ENCODE measurements around the gene MACROD2. TPM values are rescaled to one million over a fixed set of nuclear protein-coding genes. Genes with fewer than 3 reads are reported as not detected.

Gene MACROD2
- total RNA-seq, 1 donor from 2014 or later: 60.4 TPM

DNA sequence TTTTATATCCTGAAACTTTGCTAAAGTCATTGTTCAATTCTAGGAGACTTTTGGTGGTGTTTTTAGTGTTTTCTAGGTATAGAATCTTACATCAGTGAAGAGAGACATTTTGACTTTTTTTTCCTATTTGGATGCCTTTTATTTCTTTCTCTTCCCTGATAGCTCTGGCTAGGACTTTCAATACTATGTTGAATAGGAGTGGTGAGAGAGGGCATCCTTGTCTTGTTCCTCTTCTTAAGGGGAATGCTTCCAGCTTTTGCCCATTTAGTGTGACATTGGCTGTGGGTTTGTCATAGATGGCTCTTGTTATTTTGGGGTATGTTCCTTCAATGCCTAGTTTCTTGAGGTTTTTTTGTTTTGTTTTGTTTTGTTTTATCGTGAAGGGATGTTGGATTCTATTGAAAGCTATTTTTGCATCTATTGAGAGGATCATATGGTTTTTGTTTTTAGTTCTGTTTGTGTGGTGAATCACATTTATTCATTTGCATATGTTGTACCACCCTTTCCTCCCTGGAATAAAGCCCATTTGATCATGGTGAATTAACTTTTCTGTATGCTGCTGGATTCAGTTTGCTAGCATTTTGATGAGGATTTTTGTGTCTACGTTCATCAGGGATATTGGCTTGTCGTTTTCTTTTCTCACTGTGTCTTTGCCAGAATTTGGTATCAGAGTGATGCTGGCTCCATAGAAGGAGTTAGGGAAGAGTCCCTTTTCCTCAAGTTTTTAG, 882.1 kb downstream of the MACROD2 start:
- no peak for DNase-seq

DNA sequence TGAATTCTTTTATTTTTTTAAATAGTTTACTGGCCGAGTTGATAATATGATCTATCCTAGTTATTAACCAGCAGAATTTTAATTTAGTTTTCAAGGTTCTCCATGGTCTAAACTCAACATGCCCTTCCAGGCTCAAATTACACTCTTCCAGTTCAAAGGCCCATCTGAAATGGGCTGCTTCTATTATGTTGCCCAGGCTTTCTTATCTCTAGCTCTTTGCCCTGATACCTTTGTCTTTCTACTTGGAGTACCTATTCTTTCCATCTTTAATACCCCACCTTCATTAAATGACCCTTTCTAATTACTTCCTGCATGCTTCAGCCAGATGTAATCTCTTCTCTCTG, 883.3 kb downstream of the MACROD2 start:
- no peak for DNase-seq

DNA sequence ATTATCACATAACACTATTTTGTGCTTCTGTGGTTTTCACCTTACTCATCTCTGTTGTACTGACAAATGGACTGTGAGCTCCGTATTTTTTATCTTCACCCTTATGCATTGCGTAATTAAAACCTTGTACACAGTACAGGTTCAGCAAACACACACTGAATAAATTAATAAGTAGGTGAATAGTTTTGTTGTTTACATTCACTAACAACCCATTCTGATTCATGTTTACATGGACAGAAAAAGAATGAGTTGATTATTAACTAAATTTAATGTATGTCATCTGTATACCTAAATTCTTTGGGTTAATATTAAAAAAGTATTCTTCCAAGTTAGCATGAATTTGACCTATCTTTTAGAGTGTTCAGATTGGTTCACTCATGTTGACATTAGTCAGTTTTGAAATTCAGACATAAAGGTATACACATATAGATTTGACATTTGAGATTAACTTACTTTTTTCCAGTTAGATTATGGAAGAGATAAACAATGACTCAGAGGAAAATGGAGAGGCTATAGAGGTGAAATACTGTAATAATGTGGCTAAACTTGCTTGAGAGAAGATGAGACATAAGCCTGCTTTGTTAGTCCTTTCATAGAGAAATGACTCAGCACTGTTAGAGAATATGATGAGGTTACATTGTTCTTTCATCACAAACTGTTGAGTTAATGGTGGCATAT, 883.8 kb downstream of the MACROD2 start:
- no peak for DNase-seq

DNA sequence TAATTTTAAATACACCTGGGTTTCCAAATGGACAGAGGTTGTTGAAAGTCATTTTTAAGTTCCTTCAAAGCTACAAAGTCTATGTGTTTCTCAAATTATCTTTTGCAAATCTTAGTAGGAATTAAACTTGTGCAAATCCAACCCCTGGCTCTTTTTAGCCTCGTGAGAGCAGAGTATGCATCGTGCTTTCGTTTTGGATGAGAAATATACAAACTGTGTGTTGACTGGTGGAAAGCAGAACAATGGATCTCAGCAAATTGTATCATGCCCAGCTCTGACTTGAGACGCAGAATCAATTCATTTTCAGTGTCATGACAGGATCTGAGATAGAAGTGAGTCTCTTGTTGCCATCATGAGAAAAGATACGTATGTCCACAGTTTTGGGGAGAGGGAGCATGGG, 884.5 kb downstream of the MACROD2 start:
- no peak for DNase-seq

DNA sequence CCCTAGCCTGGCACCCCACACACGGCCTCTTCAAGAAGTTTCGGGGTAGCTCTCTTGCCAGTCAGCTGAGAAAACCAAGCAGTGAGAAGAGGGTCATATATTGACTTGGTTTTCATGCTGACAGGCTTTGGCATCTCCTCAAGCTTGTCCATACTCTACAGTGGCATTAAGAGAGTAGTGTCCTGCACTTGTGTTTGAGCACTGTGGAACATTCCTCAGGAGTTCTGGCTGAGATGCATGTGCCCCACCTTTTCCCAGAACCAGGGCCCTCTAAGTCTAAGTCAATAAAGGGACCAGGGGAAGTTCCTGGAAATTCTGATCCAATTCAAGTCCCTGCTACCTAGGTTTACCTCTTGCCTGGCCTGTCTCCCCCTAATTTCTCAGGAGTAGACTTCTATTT, 886.2 kb downstream of the MACROD2 start:
- DNase-seq: no peak

DNA sequence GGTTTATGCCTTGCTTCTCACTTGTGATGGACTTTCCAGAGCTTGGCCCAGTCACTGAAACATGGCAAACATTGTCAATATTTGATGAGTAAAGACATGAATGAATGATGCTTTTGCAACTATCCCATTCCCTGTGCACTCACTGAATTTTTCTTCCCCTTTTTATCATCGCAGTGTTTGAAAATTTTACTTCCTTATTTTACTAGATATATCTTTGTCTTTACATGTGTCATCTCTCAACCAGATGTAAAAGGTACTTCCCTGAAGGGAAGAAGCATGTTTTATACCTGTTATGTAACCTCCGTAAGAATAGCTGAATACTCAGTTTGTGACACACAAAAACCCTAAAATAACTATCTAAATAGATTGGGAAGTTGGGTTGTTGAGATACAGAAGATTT, 886.8 kb downstream of the MACROD2 start:
- DNase-seq: no peak

DNA sequence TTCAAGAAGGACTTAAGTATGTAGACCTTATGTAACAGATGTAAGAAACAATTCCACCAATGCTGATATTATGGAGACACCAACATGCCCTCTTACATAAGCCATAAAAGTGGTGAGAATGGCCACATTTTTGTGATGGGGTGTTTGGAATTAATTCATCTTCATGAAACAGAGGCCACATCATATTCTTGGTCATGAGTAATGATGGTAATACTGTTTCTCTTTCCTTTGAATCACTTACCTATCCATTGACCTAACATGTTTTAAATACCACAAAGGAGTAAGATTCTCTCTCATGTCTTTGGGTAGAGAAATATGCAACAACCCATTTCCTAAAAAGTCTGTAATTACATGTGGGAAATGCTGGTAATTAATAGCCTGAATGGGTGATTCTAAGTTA, 887.5 kb downstream of the MACROD2 start:
- no peak for DNase-seq

DNA sequence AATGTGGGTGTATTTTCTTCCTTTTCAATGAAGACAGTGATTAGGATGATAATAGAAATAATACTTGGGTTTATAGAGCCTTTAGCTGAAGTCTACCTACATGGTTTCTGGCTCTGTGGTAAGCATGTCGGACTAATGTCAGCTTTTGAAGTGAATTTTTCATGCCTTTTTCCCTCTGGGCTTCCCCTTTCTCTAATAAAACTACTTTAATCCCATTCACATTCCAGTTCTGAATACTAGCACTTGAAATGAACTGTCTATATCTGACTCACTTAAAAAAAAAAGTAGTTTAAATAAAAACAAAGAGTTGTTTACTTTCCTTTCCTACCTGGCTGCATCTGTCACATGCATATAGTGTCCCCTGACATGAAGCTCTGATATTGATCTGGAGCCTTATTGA, 888.0 kb downstream of the MACROD2 start:
- DNase-seq: no peak

DNA sequence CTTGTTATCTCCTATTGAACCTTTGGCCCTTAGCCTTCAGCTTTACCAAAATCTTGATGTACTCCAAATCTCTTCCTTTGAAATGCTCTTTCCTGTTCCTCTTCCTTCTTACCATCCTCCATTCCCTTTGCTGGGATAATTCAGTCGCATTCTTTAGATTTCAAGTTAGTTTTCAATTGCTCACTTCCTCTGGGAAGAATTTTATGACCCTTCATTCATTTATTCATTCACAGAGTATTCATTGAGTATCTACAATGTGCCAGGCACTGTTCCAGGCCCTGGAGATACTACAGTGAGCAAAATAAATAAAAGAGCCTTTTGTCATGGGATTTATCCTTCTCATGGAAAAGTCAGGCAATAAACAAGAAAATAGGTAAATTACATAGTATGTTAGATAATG, 890.3 kb downstream of the MACROD2 start:
- DNase-seq: no peak

DNA sequence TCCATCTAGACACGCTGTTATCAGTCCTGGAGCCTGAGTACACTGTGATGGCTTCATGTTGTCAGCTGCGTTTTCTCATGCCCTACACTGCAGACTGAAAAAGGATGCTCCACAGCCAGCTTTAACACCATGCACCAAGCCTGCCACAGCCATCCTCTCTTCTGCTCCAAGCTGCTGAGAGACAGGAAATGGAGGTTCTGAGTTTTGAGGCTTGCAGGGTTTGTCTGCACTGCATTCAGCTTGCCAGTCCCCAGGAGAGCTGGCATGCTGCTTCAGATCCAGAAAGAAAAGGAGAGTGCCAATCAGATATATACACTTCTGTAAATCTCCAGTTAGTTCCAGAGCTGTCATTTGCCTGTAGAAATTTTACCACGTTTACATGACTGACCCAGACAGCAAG, 892.8 kb downstream of the MACROD2 start:
- no peak for DNase-seq

DNA sequence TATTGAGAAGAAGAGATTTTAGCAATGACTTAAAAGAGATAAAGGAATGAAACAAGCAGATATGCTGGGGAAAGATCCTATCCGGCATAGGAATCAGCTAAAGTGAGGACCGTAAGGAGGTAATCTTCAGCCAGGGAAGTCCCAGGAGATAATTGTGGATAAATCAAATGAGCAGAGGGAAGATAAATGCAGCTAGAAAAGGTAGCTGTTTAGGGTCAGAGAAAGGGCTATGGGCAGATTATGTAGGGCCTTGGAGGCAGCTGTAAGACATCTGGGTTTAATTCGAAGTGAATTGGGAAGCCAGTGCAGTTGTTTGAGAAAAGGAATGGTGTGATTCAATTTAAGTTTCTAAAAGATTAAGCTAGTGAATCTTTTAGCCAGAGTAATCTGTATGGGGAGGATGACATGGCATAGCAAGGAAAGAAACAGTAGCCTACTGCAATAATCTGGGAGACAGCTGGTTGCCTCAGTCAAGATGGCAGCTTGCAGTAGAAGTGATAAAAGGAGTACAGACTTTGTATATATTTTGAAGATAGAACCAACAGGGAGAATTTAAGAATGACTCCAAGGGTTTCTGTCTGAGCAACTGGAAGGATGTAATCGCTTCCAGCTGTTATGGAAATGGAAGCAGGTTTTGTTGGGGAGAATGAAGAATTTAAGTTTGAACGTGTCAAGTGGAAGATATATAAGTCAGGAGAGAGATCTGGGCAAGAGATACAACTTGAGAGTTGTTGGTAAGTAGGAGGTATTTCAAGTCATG, 894.4 kb downstream of the MACROD2 start:
- DNase-seq: no peak

DNA sequence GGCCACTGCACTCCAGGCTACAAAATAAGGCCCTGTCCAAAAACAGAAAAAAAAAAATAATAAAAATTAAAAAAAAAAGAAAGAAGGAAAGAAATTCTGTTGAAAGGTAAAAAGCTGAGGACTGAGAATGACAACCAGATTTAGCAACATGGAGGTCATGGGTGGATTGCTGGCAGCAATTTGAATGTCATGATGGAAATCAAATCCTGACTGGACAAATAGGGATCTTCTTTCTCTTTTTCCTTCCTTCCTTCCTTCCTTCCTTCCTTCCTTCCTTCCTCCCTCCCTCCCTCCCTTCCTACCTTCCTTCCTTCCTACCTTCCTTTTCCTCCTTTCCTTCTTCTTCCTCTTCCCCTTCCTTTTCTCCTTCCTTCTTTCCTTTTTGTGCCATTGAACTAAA, 895.4 kb downstream of the MACROD2 start:
- no peak for DNase-seq

DNA sequence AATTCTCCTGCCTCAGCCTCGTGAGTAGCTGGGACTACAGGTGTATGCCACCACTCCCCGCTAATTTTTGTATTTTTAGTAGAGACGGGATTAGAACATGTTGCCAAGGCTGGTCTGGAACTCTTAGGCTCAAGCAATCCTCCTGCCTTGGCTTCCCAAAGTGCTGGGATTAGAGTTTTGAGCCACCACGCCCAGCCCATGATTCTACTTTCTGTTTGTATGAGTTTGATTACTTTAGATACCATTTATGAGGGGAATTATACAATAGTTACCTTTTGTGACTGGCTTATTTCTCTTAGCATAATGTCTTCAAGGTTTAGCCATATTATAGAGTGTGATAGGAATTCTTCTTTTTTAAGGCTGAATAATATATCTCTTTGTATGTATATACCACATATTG, 897.5 kb downstream of the MACROD2 start:
- no peak for DNase-seq

DNA sequence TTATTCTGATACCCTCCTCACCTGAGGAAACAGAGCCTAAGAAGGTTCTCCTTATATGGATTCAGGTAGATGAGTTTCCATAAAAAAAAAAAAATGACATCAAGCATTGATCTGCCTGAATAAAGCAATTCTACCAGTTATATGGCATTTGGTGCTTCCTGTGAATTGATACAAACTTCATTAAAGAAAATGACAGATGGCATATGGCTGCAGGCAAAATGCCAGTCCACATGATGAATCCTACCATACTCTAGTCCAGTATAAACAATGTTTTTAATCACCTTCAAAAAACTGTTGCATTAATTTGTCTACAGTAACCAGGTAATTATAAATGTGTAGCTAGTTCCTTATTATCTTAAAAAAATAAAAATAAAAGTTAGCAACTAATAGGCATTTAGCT, 901.3 kb downstream of the MACROD2 start:
- no peak for DNase-seq

DNA sequence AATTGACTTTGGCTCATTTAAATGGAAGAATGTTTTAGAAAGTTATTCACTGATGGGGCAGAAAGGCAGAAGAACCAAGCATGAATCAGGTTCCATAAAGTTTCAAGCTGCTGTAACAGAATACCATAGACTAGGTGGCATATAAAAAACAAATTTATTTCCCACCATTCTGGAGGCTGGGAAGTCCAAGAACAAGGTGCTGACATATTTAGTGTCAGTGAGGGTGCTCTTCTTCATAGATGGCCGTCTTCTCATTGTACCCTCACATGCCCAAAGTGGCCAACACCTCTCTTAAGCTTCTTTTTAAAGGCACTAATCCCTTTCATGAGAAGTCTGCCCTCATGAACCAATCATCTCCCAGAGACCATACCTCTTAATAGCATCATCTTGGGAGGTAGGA, 902.3 kb downstream of the MACROD2 start:
- no peak for DNase-seq

DNA sequence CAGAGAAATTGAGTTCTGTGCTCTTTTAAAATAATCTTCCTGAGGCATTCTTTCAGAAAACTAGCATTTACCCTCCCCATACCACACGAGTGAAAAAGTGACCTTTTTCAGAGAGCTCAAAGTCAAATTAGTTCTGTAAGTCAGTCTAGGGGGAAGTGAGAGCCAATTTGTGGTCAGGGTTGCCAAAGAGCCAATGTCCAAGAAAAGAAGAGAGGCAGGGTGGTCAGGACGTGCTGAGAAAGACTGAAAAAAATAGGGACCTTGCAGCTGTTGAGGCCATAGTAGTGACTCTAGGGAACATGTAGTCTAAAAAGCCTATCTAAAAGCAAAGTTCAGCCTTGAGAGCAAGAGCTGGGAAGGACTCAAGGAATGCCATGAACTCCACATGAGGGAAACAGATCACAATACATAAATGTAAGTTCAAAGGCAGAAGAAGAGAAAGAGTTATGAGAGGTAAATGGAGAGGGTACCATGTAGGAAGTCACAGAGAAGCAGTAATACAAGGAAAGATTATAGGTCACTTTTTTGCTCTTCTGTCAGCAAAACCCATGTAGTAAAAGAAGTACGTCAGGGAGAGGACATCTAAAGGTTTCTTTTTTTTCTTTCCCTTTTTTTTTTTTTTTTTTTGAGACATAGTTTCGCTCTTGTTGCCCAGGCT, 907.2 kb downstream of the MACROD2 start:
- DNase-seq: no peak

DNA sequence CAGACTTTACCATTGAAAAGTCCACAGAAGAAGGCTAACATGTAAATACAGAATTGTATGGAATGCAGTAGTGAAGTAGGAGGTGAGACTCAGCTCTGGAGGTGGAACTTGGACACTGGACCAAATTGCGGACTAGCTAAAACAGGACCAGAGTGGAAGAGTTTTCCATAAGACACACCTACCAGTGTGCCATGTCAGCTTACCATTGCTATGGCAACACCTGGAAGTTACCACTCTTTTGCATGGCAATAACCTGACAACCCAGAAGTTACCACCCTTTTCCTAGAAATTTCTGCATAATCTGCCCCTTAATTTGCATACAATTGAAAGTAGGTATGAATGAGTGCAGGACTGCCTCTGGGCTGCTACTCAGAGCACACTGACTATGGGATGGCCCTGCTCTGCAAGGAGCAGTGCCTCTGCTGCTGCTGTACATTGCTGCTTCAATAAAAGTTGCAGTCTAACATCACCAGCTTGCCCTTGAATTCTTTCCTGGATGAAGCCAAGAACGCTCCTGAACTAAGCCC, 911.7 kb downstream of the MACROD2 start:
- DNase-seq: no peak

DNA sequence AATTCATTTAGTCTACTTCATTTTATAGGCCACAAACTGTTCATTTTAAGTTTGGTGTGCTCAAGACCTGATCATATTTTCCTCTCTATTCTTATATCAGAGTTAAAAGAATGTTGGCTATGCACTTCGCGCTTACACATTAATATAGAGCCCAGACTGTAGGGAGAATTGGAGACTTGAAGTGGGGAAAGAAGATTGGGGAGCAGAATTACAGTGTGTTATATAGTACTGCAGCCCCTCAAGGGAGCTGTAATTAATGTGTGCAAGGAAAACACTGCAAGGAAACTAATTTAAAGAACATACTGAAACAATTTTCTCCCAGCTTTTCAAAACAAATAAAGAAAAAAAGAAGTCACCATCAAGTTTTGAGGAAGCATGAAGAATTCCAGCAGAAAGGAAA, 914.8 kb downstream of the MACROD2 start:
- no peak for DNase-seq

DNA sequence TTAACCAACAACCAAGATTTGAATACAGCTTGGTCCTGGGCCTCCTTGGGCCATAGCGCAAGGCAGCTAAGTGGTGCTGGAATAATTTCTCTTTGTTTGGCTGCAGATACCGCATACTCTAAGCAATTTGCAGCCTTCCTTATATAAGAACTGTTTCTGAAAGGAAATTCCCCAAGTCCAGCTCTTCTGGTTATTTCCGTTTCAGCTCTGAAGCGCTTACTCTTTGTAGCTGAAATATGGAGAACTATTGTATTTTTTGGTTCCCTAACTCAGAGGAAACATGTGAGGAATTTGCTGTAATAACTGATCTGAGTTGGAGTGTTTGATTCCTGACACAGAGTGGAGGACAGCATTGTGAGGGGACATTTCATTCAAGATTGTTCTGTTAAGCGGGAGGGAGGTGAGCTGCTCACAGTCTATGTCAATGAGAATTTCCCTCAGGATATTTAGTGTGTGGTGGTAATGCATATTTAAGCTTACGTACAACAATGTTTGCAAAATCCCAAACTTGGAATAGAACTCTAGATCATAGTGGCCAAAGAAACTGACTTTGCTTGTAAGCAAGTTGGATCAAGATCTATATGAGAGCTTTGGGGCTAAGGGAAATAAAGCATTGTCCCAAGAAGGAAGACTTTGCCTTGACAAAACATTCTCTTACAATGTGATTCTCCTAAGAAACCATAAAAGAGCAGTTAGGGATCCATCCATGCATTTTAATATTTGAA, 918.7 kb downstream of the MACROD2 start:
- no peak for DNase-seq

DNA sequence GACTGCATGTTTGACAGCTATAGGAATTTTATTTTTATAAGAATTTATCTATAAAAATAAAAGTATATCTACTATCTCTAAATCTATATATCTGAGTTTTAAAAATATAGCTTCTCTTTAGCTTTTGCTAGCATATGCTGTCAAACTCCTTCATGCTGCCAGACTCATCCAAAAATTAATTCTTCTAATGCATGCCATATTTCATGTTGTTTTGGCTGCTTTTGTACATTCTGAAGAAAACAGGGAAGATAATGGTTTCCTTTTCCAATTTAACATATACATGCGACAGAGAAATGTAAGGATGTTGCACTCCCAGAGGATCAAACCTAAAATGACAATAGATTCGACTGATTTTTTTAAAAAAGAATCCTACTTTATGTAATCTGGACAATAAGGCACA, 919.3 kb downstream of the MACROD2 start:
- DNase-seq: no peak

DNA sequence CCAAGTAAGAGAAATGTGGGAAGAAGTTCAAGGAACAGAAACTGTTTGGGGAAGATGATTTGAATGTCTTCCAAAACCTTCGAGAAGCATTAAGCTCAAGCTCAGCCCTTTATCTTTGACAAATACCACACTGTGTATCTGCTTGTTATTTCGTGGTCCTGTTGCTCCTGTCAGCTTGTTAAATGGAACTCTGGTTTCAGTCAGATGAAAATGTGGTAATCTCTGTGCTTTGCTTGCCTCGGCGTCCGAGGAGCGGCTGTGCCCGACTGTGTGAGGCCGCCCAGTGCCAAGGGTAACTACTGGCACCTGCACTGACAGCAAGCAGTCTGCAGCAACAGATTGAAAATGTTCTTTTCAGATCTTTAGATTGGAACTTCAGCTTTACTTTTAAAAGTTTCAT, 920.0 kb downstream of the MACROD2 start:
- no peak for DNase-seq

DNA sequence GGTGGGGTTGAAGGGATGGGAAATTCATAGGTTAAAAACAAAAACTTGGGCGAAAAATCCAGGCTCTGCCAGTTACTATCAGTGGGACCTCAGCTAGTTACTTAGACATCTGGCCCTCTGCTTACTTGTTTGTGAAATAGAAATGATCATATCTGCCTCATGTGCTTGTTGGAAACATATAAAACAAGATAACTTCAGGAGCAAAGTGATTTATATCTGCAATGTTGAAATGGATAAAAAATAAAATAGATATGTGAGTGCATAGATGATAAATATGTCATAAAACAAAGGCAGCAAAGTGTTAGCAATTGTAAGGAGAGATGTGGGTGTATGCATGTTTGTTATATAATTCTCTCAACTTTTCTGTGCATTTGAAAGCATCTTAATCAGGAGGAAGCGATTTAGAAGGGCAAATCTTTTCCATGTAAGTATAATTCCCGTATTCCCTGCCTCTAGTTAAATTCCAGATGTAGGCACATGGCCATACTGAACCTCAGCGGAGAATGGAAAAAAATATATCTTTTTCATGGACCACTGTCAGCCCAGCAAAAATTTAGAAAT, 921.1 kb downstream of the MACROD2 start:
- DNase-seq: no peak

Measured in occipital lobe (tissue), 2 donors.